H1 (cell line): ENCODE data around the gene SLC2A5. TPM values are rescaled to one million over a fixed set of nuclear protein-coding genes. Genes with fewer than 3 reads are reported as not detected.

Experiments used
- CTCF ChIA-PET: fragments of 300-600 bp; sonication (Branson Sonifier 250); formaldehyde crosslinking; loops from one replicate; lab custom pipeline; 2021; ENCODE audit not compliant: partially characterized antibody; lab: Charles Lee
- POLR2A ChIA-PET: fragments of 300-600 bp; sonication (Branson Sonifier 250); formaldehyde crosslinking; loops from one replicate; lab custom pipeline; 2021; ENCODE audit warnings: inconsistent platforms; ENCODE audit not compliant: partially characterized antibody; lab: Charles Lee
- DNase-seq, 2 experiments: peaks; one replicate each; pipeline versions ENCODE4 v3.0.0 to v3.0.0-alpha.2; 2010 to 2022; ENCODE audit warnings: low spot score in 2 of 2, low read depth in 1 of 2, mixed read lengths in 1 of 2
- FAIRE-seq: peaks from 2 replicates; lab custom pipeline; 2011; peaks lifted over from hg19 to GRCh38; lab: Jason Lieb, UNC
- H2AFZ ChIP-seq: 2 replicates; pipeline ENCODE4 v1.8.1; 2012; ENCODE audit warnings: low read length, inconsistent platforms
- H2AK5ac ChIP-seq: 2 replicates; pipeline ENCODE4 v1.6.1; 2013; ENCODE audit warnings: low read depth, low read length
- H2BK120ac ChIP-seq: replicated peaks from 2 replicates; pipeline ENCODE3; 2013; ENCODE audit warnings: low read depth, low read length, inconsistent platforms
- H2BK12ac ChIP-seq: 2 replicates; pipeline ENCODE4 v1.6.1; 2013; ENCODE audit warnings: low read depth, low read length
- H2BK15ac ChIP-seq: 2 replicates; pipeline ENCODE4 v1.6.1; 2013; ENCODE audit warnings: low read length
- H2BK20ac ChIP-seq: 2 replicates; pipeline ENCODE4 v1.6.1; 2013; ENCODE audit warnings: low read length
- H2BK5ac ChIP-seq: 2 replicates; pipeline ENCODE4 v1.6.1; 2013; ENCODE audit warnings: low read depth, low read length
- H3K14ac ChIP-seq: 2 replicates; pipeline ENCODE4 v1.6.1; 2013; ENCODE audit warnings: inconsistent platforms; ENCODE audit not compliant: insufficient read length
- H3K18ac ChIP-seq: 2 replicates; pipeline ENCODE4 v1.6.1; 2013; ENCODE audit warnings: low read length; ENCODE audit errors: extremely low read depth
- H3K23ac ChIP-seq: 2 replicates; pipeline ENCODE4 v1.6.1; 2013; ENCODE audit warnings: inconsistent platforms; ENCODE audit not compliant: insufficient read length
- H3K23me2 ChIP-seq: 2 replicates; pipeline ENCODE4 v1.6.1; 2013; ENCODE audit warnings: low read depth, low read length
- H3K27ac ChIP-seq: 2 replicates; pipeline ENCODE4 v1.6.1; 2011; ENCODE audit warnings: low read depth, low read length, inconsistent platforms
- H3K27me3 ChIP-seq, 4 experiments: replicated peaks in 1 of 4; 1 replicate in 1 of 4; 2 replicates in 3 of 4; pipeline versions ENCODE4 v1.6.1 to v1.8.1; 2011 to 2013; ENCODE audit warnings: low read length in 3 of 4, mild to moderate bottlenecking in 3 of 4, inconsistent platforms in 2 of 4, mixed read lengths in 2 of 4, moderate library complexity in 1 of 4; ENCODE audit not compliant: control insufficient read depth in 3 of 4, insufficient read depth in 3 of 4; ENCODE audit errors: extremely low read depth in 1 of 4
- H3K36me3 ChIP-seq, 4 experiments: 2 replicates each; pipeline versions ENCODE4 v1.6.1 to v1.8.1; 2011 to 2013; ENCODE audit warnings: mild to moderate bottlenecking in 4 of 4, low read length in 3 of 4, moderate library complexity in 2 of 4, control low read depth in 1 of 4, inconsistent platforms in 1 of 4; ENCODE audit not compliant: insufficient read depth in 4 of 4, control insufficient read depth in 2 of 4
- H3K4ac ChIP-seq: replicated peaks from 2 replicates; pipeline ENCODE3; 2013; ENCODE audit warnings: low read length, low read depth, mixed read lengths, inconsistent platforms; ENCODE audit not compliant: insufficient read length
- H3K4me1 ChIP-seq, 4 experiments: replicated peaks in 1 of 4; 1 replicate in 1 of 4; 2 replicates in 3 of 4; pipeline versions ENCODE4 v1.6.1 to v1.8.1; 2011 to 2013; ENCODE audit warnings: low read length in 3 of 4, inconsistent platforms in 2 of 4, mixed read lengths in 1 of 4; ENCODE audit not compliant: insufficient read depth in 4 of 4, control insufficient read depth in 3 of 4
- H3K4me2 ChIP-seq, 2 experiments: 2 replicates each; pipeline versions ENCODE4 v1.6.1 to v1.8.1; 2011 to 2013; ENCODE audit warnings: low read depth in 2 of 2, low read length in 2 of 2, control low read depth in 1 of 2, inconsistent platforms in 1 of 2, mild to moderate bottlenecking in 1 of 2; ENCODE audit not compliant: insufficient read depth in 1 of 2
- H3K4me3 ChIP-seq, 4 experiments: fragments of 200-600, 300-600 bp in 1 of 4; sonication (generic), shearing (Covaris generic), sonication (Bioruptor Twin) in 1 of 4; 2 replicates each; pipeline versions ENCODE4 v1.5.1 to v1.8.1; 2011 to 2016; ENCODE audit warnings: low read length in 4 of 4, low read depth in 3 of 4, control low read depth in 2 of 4, inconsistent platforms in 2 of 4, mild to moderate bottlenecking in 2 of 4, mixed read lengths in 1 of 4, moderate library complexity in 1 of 4; ENCODE audit not compliant: insufficient read depth in 2 of 4; ENCODE audit errors: extremely low read depth in 1 of 4
- H3K56ac ChIP-seq: replicated peaks from 2 replicates; pipeline ENCODE3; 2013; ENCODE audit warnings: low read depth, mild to moderate bottlenecking, mixed read lengths, low read length, inconsistent platforms; ENCODE audit not compliant: insufficient read length
- H3K79me1 ChIP-seq: 2 replicates; pipeline ENCODE4 v1.6.1; 2013; ENCODE audit warnings: low read depth, low read length, control low read depth
- H3K79me2 ChIP-seq, 2 experiments: 2 replicates each; pipeline versions ENCODE4 v1.6.1 to v1.8.1; 2012 to 2013; ENCODE audit warnings: low read length in 2 of 2, mild to moderate bottlenecking in 2 of 2, inconsistent platforms in 1 of 2; ENCODE audit not compliant: insufficient read depth in 2 of 2, control insufficient read depth in 1 of 2
- H3K9ac ChIP-seq, 4 experiments: replicated peaks in 1 of 4; 1 replicate in 1 of 4; 2 replicates in 3 of 4; pipeline versions ENCODE4 v1.6.1 to v1.8.1; 2011 to 2013; ENCODE audit warnings: low read depth in 3 of 4, low read length in 3 of 4, control low read depth in 2 of 4, mild to moderate bottlenecking in 2 of 4, moderate library complexity in 2 of 4, inconsistent platforms in 1 of 4; ENCODE audit errors: extremely low read depth in 1 of 4
- H3K9me3 ChIP-seq, 2 experiments: 2 replicates each; pipeline versions ENCODE4 v1.6.1 to v1.8.1; 2012 to 2013; ENCODE audit warnings: mild to moderate bottlenecking in 2 of 2, moderate library complexity in 2 of 2, control low read depth in 1 of 2, inconsistent platforms in 1 of 2, low read depth in 1 of 2, low read length in 1 of 2, mixed read lengths in 1 of 2; ENCODE audit not compliant: insufficient read depth in 2 of 2
- H4K20me1 ChIP-seq, 2 experiments: replicated peaks in 1 of 2; 2 replicates each; pipeline versions ENCODE3 to v1.8.1; 2011 to 2013; ENCODE audit warnings: inconsistent platforms in 2 of 2, low read length in 2 of 2, mild to moderate bottlenecking in 1 of 2; ENCODE audit not compliant: insufficient read depth in 2 of 2, control insufficient read depth in 1 of 2
- H4K5ac ChIP-seq: 2 replicates; pipeline ENCODE4 v1.6.1; 2013; ENCODE audit warnings: low read length, low read depth, mixed read lengths, inconsistent platforms; ENCODE audit not compliant: insufficient read length
- H4K8ac ChIP-seq: 2 replicates; pipeline ENCODE4 v1.8.0; 2013; ENCODE audit warnings: mild to moderate bottlenecking, moderate library complexity, low read length, inconsistent platforms; ENCODE audit not compliant: insufficient read depth; ENCODE audit errors: extremely low read depth
- H4K91ac ChIP-seq: replicated peaks from 2 replicates; pipeline ENCODE3; 2013; ENCODE audit warnings: low read length, mixed read lengths, inconsistent platforms; ENCODE audit not compliant: insufficient read length
- WGBS, 2 experiments: shearing (Covaris generic) in 1 of 2; methylation state at CpG; one replicate each; pipeline versions ENCODE4 v1.1.6 to v1.1.7; 2013 to 2015; ENCODE audit warnings: low lambda C conversion rate in 2 of 2, mixed read lengths in 2 of 2, inconsistent platforms in 1 of 2, low coverage in 1 of 2, missing lambda C conversion rate in 1 of 2; ENCODE audit not compliant: insufficient replicate concordance in 2 of 2, insufficient coverage in 1 of 2, insufficient read length in 1 of 2; ENCODE audit errors: extremely low coverage in 1 of 2, missing lambda C conversion rate in 1 of 2; 5-methylcytosine and 5-hydroxymethylcytosine counted together
- polyA plus RNA-seq, 7 experiments: library from polyadenylated mRNA; depleted of rRNA in 3 of 7; stranded (reverse) in 5 of 7; unstranded in 2 of 7; fragments of >200 nt in 5 of 7; fragments of 200-250 nt in 2 of 7; gene quantifications; 1 replicate in 5 of 7; 2 replicates in 1 of 7; 4 replicates in 1 of 7; pipeline versions ENCODE4 v1.2.1 to v1.2.3, GENCODE V29; 2011 to 2013; ENCODE audit warnings: missing spikeins in 2 of 7, mixed read lengths in 2 of 7
- total RNA-seq: library from RNA; stranded (reverse); fragmentation: NEBNext Ultra II Directional; extraction: Animal tissue kit (Norgen Biotek cat#: 25700); gene quantifications from 2 replicates; pipeline ENCODE4 v1.2.1, GENCODE V29; 2021
- TF ChIP-seq, protein P1 (sequence below): IDR thresholded peaks from 2 replicates; pipeline ENCODE4 v1.6.1; 2012; ENCODE audit warnings: low read length, inconsistent platforms

SLC2A5 gene
- total and polyA plus RNA-seq, 2 of the 8 experiments (the other 6 are each of a cell fraction or from before 2014, with no cell fraction given), result 0.12 TPM; not detected in 1

DNA sequence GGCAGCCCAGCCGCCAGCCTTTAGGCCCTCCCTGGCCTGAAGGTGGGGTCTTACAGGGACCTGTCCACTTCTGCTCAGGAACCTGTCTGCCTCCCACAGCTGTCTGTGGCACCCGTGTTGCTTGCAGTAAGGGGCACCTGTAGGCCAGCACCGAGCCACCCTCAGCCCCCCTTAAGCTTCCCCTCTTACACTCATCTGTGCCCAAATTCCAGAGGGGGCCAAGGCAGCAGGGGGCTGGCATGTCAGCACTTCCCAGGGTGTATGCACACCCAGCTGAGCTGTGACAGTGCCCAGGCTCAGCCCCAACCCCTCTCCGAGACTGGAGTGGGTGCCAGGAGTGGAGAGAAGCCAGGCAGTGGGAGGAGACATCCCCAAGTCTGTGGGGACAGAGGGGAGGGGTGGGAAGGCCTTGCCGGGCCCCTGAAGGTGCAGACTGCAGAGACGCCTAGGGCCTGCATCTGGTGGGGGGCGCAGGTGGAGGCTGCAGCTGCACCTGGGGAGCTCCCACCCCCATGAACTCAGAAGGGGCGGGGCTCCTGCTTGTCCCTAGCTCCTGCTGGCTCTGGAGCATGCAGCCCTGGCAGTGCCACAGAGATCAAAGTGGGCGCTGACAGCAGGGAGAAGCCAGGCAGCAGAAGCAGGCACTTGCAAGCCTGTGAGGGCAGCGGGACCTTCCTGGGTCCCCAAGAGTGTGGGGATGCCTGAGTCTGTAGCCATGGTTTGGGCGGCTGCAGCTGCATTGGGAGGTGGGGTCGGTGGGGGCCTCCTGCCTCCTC lies 37.8 kb downstream of the SLC2A5 start:
- no peak overlapping the region for H3K23ac ChIP-seq
- CTCF ChIA-PET, result interaction anchor here (0.9 to 1.8 kb wide), 4 partner anchors 9 to 110 kb away, joined by 3 to 5 read pairs (median 4); no protein-coding TSS in a partner anchor
- POLR2A ChIA-PET, result interaction anchor here (1.9 kb wide), 1 partner anchor 22 kb away, joined by 8 read pairs; no protein-coding TSS in a partner anchor
- no peak overlapping the region for H2BK5ac ChIP-seq
- no peaks in the 10 kb centered on the region for H4K20me1 ChIP-seq
- no peak overlapping the region for H4K8ac ChIP-seq
- TF ChIP-seq, protein P1, sequence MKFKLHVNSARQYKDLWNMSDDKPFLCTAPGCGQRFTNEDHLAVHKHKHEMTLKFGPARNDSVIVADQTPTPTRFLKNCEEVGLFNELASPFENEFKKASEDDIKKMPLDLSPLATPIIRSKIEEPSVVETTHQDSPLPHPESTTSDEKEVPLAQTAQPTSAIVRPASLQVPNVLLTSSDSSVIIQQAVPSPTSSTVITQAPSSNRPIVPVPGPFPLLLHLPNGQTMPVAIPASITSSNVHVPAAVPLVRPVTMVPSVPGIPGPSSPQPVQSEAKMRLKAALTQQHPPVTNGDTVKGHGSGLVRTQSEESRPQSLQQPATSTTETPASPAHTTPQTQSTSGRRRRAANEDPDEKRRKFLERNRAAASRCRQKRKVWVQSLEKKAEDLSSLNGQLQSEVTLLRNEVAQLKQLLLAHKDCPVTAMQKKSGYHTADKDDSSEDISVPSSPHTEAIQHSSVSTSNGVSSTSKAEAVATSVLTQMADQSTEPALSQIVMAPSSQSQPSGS, result no peak
- TF ChIP-seq, all 59 proteins: peak for 0
- no peak overlapping the region for H3K4me2 ChIP-seq
- peaks cover 0 to 2% (median 0%) of the 10 kb centered on the region in 4 experiments; a peak in 2 of 7 replicates for H3K4me1 ChIP-seq
- no peaks in the 10 kb centered on the region for H3K79me1 ChIP-seq
- H3K27me3 ChIP-seq, result no peaks in the 10 kb centered on the region
- no peak overlapping the region for H3K9ac ChIP-seq
- H3K79me2 ChIP-seq, result no peaks in the 10 kb centered on the region
- H3K56ac ChIP-seq, result no peak overlapping the region
- no peak overlapping the region for H3K4me3 ChIP-seq
- no peak overlapping the region for H2BK12ac ChIP-seq
- H4K5ac ChIP-seq, result no peak overlapping the region
- no peak overlapping the region for H2BK20ac ChIP-seq
- H3K18ac ChIP-seq, result no peak overlapping the region
- H3K27ac ChIP-seq, result no peak overlapping the region
- 89% methylated on average over 11 of the region's 12 CpGs; no CpG with 5 or more reads in 1 of the 2 experiments for WGBS, 2 experiments
- H3K9me3 ChIP-seq, result peaks cover 12 to 14% of the 10 kb centered on the region in 2 experiments; a peak in 3 of 4 replicates
- no peaks in the 10 kb centered on the region for H3K36me3 ChIP-seq
- no peak overlapping the region for H3K14ac ChIP-seq
- no peak overlapping the region for H3K4ac ChIP-seq
- no peak overlapping the region for H2BK120ac ChIP-seq
- no peak overlapping the region for H4K91ac ChIP-seq
- H3K23me2 ChIP-seq, result no peaks in the 10 kb centered on the region
- no peak overlapping the region for H2AFZ ChIP-seq
- no peak overlapping the region for H2AK5ac ChIP-seq
- no peak for FAIRE-seq
- peak overlapping the region; percentile 72; the same call in 1 of the 2 replicates for H2BK15ac ChIP-seq
- no peak for DNase-seq
